Gastrocnemius medialis (tissue), 4 donors: ENCODE data around the gene SHCBP1L. TPM values are rescaled to one million over a fixed set of nuclear protein-coding genes. Genes with fewer than 3 reads are reported as not detected.

ENCODE experiments used
- ATAC-seq, 2 donors: fragments of 150-250 bp; one replicate each; pipeline ENCODE4 v1.9.1; 2016
- DNase-seq, 2 donors: peaks; one replicate each; pipeline ENCODE4 v3.0.0-alpha.2; 2019
- H3K27ac ChIP-seq, 4 donors: fragments of 200-600 bp; sonication (generic); 1 replicate in 1 of 4; 2 replicates in 3 of 4; pipeline ENCODE4 v1.5.1; 2016 to 2018; ENCODE audit warnings: mild to moderate bottlenecking in 2 of 4, moderate library complexity in 1 of 4
- H3K27me3 ChIP-seq, 3 donors: fragments of 200-600 bp; sonication (generic) in 2 of 3; 1 replicate in 1 of 3; 2 replicates in 2 of 3; pipeline versions ENCODE4 v1.5.1 to v1.6.0; 2016 to 2019; ENCODE audit warnings: mild to moderate bottlenecking in 1 of 3, moderate library complexity in 1 of 3
- H3K36me3 ChIP-seq, 2 donors: fragments of 200-600 bp; sonication (generic) in 1 of 2; one replicate each; pipeline ENCODE4 v1.5.1; 2017 to 2018
- H3K4me1 ChIP-seq, 2 donors: fragments of 200-600 bp; sonication (generic) in 1 of 2; one replicate each; pipeline ENCODE4 v1.5.1; 2016 to 2017; ENCODE audit warnings: mild to moderate bottlenecking in 2 of 2
- H3K4me3 ChIP-seq, 4 donors: fragments of 200-600 bp; sonication (generic) in 3 of 4; 1 replicate in 1 of 4; 2 replicates in 3 of 4; pipeline ENCODE4 v1.5.1; 2016 to 2019; ENCODE audit warnings: mild to moderate bottlenecking in 2 of 4
- H3K9me3 ChIP-seq, 3 donors: fragments of 200-600 bp; sonication (generic) in 2 of 3; 1 replicate in 1 of 3; 2 replicates in 2 of 3; pipeline ENCODE4 v1.5.1; 2016 to 2019
- CTCF ChIP-seq, 5 experiments: fragments of 450-650 bp in 3 of 5; fragments of 200-600 bp in 2 of 5; sonication (generic) in 2 of 5; IDR thresholded peaks in 4 of 5; conservative IDR thresholded peaks in 1 of 5; 1 replicate in 4 of 5; 2 replicates in 1 of 5; pipeline ENCODE4 v1.5.1; 2016 to 2019; ENCODE audit warnings: antibody characterized with exemption in 5 of 5, mild to moderate bottlenecking in 3 of 5, moderate library complexity in 3 of 5
- POLR2A ChIP-seq, 2 donors: fragments of 450-650 bp; IDR thresholded peaks; one replicate each; pipeline ENCODE4 v1.6.1; 2017; ENCODE audit warnings: antibody characterized with exemption in 2 of 2, mild to moderate bottlenecking in 2 of 2, moderate library complexity in 2 of 2
- in situ Hi-C, 4 donors: fragments of 200-750 bp; cut with MboI; loops; one replicate each; pipeline versions ENCODE4 v1.15.0 to v1.8.0; 2017; ENCODE audit warnings: low sequenced_read_pairs in 4 of 4
- intact Hi-C: fragments of 100-400 bp; cut with DNase I; formaldehyde crosslinking; loops from one replicate; pipeline ENCODE4 v1.15.1; 2023; ENCODE audit warnings: low total_unique reads
- total RNA-seq, 4 donors: library from RNA; depleted of rRNA; stranded (reverse); fragments of >200 nt; gene quantifications; one replicate each; pipeline versions ENCODE4 v1.1.0 to v1.2.3, GENCODE V29; 2016

SHCBP1L gene
- total RNA-seq, 4 donors from 2014 or later, result not detected

GRCh38 chr1:182863940-182864339, 89.0 kb downstream of the SHCBP1L start:
- DNase-seq (no peak), ATAC-seq (no peak)
- H3K27me3 ChIP-seq, result no peaks in the 10 kb centered on the region
- in situ Hi-C loops, result loop anchor here in 1 of 4 donors (25.0 kb wide), 1 partner anchor 673 kb away; no protein-coding TSS in a partner anchor
- intact Hi-C loops, result no loop called here
- peaks cover 4 to 99% of the 10 kb centered on the region in 2 donors for H3K36me3 ChIP-seq
- no peak overlapping the region for H3K4me3 ChIP-seq
- H3K4me1 ChIP-seq, result no peaks in the 10 kb centered on the region
- H3K9me3 ChIP-seq, result no peaks in the 10 kb centered on the region
- no peak for TF ChIP-seq CTCF (IDR thresholded peaks at IDR 0.05 in 4 of 5, conservative IDR thresholded peaks at IDR 0.05 in 1 of 5)
- TF ChIP-seq POLR2A (IDR thresholded peaks at IDR 0.05), result no peak
- H3K27ac ChIP-seq, result no peak overlapping the region

DNA sequence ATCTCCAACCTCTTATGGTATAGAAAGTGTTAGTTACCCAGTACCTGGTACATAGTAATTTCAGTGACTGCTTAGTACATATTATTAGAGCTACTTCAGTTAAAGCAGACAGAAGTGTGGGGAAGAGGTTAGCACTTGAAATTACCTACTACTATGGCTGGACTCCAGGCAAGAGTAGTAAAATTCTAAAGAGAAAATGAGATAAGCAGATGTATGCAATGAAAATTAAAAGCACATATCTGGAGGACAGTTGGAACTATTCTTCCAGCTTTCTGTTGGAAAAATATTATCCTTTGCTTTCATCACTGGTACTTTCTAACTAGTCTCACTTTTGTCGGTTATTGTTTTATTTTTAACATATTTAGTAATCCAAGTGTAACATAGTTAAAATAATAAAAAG, 90.1 kb downstream of the SHCBP1L start:
- no peak for DNase-seq
- in situ Hi-C loops (loop anchor here in 1 of 4 donors (25.0 kb wide), 1 partner anchor 674 kb away; no protein-coding TSS in a partner anchor), intact Hi-C loops (no loop called here)
- TF ChIP-seq POLR2A (IDR thresholded peaks at IDR 0.05), result no peak
- no peak for TF ChIP-seq CTCF (IDR thresholded peaks at IDR 0.05 in 4 of 5, conservative IDR thresholded peaks at IDR 0.05 in 1 of 5)
- no peaks in the 10 kb centered on the region for H3K4me1 ChIP-seq
- ATAC-seq, result no peak
- no peak overlapping the region for H3K27ac ChIP-seq
- H3K4me3 ChIP-seq, result no peak overlapping the region
- no peaks in the 10 kb centered on the region for H3K27me3 ChIP-seq
- peaks cover 5 to 99% of the 10 kb centered on the region in 2 donors for H3K36me3 ChIP-seq
- no peaks in the 10 kb centered on the region for H3K9me3 ChIP-seq

- no peak overlapping the region for H3K27ac ChIP-seq
- H3K9me3 ChIP-seq, result no peaks in the 10 kb centered on the region
- intact Hi-C loops (no loop called here), in situ Hi-C loops (loop anchor here in 1 of 4 donors (25.0 kb wide), 1 partner anchor 675 kb away; no protein-coding TSS in a partner anchor)
- H3K4me3 ChIP-seq, result no peak overlapping the region
- no peak for ATAC-seq
- H3K27me3 ChIP-seq, result no peaks in the 10 kb centered on the region
- peaks cover 5 to 99% of the 10 kb centered on the region in 2 donors for H3K36me3 ChIP-seq
- no peak for TF ChIP-seq POLR2A (IDR thresholded peaks at IDR 0.05)
- TF ChIP-seq CTCF (IDR thresholded peaks at IDR 0.05 in 4 of 5, conservative IDR thresholded peaks at IDR 0.05 in 1 of 5), result no peak
- no peaks in the 10 kb centered on the region for H3K4me1 ChIP-seq
- DNase-seq, result no peak
These were observed 91.0 kb downstream of the SHCBP1L start for GRCh38 chr1:182861994-182862393.

DNA sequence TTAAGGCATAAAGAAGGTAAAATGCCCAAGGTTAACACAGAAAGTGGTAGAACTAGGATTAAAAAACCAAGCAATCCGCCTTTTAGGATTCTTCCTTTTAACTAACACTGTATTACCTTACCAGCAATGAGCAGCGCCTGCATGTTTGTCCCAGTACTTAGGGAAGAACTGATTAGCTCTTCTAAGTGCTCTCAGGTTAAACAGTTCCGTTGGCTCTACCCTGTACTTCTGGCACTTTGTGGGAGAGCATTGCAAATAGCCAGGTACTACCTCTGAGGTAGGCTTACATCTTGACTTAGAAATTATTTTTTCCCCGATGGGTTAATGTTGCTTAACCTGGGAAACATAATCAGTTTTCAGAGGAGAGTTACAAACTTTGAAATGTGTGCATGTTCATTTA, 92.3 kb downstream of the SHCBP1L start:
- H3K27ac ChIP-seq, result no peak overlapping the region
- in situ Hi-C loops, result loop anchor here in 1 of 4 donors (25.0 kb wide), 1 partner anchor 677 kb away; no protein-coding TSS in a partner anchor

More for the DNA sequence above, 92.3 kb downstream of the SHCBP1L start:
- TF ChIP-seq CTCF (IDR thresholded peaks at IDR 0.05 in 4 of 5, conservative IDR thresholded peaks at IDR 0.05 in 1 of 5), result no peak
- no peak for TF ChIP-seq POLR2A (IDR thresholded peaks at IDR 0.05)
- Histone ChIP-seq H3K9me3 (no peaks in the 10 kb centered on the region), H3K4me3 (no peak overlapping the region), H3K4me1 (no peaks in the 10 kb centered on the region), H3K36me3 (peaks cover 5 to 99% of the 10 kb centered on the region in 2 donors), H3K27me3 (no peaks in the 10 kb centered on the region)
- DNase-seq (no peak), ATAC-seq (no peak)
- intact Hi-C loops, result no loop called here
